ENCODE results near the gene ACOX1.

GRCh38 chr17:75983501-75984181, 4.7 kb upstream of the ACOX1 start:
- TF ChIP-seq, protein P1, sequence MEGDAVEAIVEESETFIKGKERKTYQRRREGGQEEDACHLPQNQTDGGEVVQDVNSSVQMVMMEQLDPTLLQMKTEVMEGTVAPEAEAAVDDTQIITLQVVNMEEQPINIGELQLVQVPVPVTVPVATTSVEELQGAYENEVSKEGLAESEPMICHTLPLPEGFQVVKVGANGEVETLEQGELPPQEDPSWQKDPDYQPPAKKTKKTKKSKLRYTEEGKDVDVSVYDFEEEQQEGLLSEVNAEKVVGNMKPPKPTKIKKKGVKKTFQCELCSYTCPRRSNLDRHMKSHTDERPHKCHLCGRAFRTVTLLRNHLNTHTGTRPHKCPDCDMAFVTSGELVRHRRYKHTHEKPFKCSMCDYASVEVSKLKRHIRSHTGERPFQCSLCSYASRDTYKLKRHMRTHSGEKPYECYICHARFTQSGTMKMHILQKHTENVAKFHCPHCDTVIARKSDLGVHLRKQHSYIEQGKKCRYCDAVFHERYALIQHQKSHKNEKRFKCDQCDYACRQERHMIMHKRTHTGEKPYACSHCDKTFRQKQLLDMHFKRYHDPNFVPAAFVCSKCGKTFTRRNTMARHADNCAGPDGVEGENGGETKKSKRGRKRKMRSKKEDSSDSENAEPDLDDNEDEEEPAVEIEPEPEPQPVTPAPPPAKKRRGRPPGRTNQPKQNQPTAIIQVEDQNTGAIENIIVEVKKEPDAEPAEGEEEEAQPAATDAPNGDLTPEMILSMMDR (IDR thresholded peaks at IDR 0.05) = no peak
- no peak for TF ChIP-seq POLR2A (IDR thresholded peaks at IDR 0.05)
- TF ChIP-seq POLR2AphosphoS5 (IDR thresholded peaks at IDR 0.05) = no peak
